ENCODE measurements around the gene BUD31. TPM values are rescaled to one million over a fixed set of nuclear protein-coding genes. Genes with fewer than 3 reads are reported as not detected.

The BUD31 gene
- total RNA-seq, 1 experiment from 2014 or later: 199 TPM

DNA sequence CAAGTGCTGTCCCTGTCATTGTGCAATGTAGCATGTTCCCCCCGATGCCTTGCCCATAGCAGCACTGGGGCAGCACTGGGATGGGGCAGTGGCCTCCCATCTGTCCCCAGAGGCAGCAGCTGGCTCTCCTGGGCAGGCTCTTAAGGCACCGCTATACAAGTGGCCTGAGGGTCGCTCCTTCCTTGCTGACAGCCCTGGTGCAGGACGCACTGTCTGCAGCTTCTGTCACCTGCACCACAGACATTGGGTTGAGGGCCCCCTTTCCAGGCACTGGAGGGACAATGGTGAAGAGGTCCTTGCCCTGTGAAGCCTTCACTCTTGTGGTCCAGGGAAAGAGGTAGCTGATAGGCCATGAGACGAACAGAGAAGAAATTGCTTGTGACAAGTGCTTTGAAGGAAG, 40.6 kb downstream of the BUD31 start:
- POLR2A ChIA-PET: interaction anchor here (0.6 kb wide), 1 partner anchor 15 kb away, joined by 6 read pairs; no protein-coding TSS in a partner anchor
- DNase-seq: no peak
- CTCF ChIA-PET: no interaction called here
- H3K27me3 Mint-ChIP-seq (ENCODE audit: insufficient read depth, unreplicated experiment): no peaks in the 10 kb centered on the region
- Histone ChIP-seq H3K4me1 (no peaks in the 10 kb centered on the region), H3K9me3 (no peaks in the 10 kb centered on the region), H3K36me3 (ENCODE audit: control insufficient read depth, insufficient read depth, low read length) (peaks cover 19% of the 10 kb centered on the region), H3K27me3 (replicated peaks; ENCODE audit: control insufficient read depth, insufficient read depth, low read length) (no peaks in the 10 kb centered on the region), H3K4me3 (ENCODE audit: low read depth, low read length) (no peak overlapping the region)
- BruUV-seq (replicated peaks): no TSS peak
- H3K36me3 Mint-ChIP-seq (ENCODE audit: insufficient read depth, unreplicated experiment): peaks cover 92% of the 10 kb centered on the region
- peak overlapping the region; percentile 14 for H3K27ac Mint-ChIP-seq (ENCODE audit: unreplicated experiment)
- TF ChIP-seq, protein P1, sequence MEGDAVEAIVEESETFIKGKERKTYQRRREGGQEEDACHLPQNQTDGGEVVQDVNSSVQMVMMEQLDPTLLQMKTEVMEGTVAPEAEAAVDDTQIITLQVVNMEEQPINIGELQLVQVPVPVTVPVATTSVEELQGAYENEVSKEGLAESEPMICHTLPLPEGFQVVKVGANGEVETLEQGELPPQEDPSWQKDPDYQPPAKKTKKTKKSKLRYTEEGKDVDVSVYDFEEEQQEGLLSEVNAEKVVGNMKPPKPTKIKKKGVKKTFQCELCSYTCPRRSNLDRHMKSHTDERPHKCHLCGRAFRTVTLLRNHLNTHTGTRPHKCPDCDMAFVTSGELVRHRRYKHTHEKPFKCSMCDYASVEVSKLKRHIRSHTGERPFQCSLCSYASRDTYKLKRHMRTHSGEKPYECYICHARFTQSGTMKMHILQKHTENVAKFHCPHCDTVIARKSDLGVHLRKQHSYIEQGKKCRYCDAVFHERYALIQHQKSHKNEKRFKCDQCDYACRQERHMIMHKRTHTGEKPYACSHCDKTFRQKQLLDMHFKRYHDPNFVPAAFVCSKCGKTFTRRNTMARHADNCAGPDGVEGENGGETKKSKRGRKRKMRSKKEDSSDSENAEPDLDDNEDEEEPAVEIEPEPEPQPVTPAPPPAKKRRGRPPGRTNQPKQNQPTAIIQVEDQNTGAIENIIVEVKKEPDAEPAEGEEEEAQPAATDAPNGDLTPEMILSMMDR (IDR thresholded peaks at IDR 0.05; ENCODE audit: insufficient read depth in 1 of 2, low read depth in 1 of 2, low read length in 1 of 2, severe bottlenecking in 1 of 2, unreplicated experiment in 1 of 2): no peak
- no peaks in the 10 kb centered on the region for H3K9me3 Mint-ChIP-seq (ENCODE audit: unreplicated experiment)
- peaks cover 6% of the 10 kb centered on the region for H3K4me1 Mint-ChIP-seq (ENCODE audit: low read depth, unreplicated experiment)
- intact Hi-C loops (cut with micrococcal nuclease; ENCODE audit: unreplicated experiment): no loop called here
- H3K4me3 Mint-ChIP-seq (ENCODE audit: unreplicated experiment): no peak overlapping the region

DNA sequence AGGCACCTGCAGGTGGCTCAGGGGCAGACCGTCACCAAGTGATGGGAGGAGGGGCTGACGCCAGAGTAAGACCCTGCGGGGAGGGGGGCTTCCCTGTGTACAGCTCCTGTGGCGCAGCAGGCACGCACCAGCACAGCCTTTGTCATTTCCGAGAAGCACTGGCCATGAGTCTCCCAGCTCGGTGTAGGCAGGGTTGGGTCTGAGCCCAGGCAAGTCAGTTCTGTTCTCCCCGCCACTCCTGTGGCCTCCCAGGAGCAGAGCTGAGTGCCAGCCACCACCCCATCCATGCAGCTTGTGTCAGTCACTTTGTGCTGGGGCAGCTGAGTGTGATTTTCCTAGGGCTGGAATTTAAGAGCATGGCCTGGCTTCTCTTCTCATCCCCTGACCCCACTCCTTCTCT, 43.2 kb downstream of the BUD31 start:
- intact Hi-C loops (cut with micrococcal nuclease; ENCODE audit: unreplicated experiment): no loop called here
- no TSS peak for BruUV-seq (replicated peaks)

DNA sequence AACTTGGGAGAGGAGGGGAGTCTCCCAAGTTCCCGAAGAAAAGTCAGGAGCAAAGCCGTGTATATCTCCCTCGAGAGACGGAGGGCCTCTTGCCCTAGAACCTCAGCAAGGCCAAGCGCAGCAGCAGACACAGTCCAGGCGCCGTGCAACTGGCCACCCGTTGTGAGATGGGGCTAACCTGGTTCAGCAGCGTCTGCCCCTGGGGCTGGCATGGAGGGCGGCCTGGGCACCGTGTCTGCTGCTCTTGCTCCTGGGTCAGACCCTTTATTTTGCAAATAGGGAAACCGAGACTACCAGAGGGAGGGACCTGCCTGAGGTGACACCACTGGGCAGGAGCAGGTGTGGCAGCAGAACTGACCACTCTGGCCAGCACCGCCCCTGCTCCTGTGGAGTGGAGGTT, 43.8 kb downstream of the BUD31 start:
- no peak overlapping the region for H3K4me3 Mint-ChIP-seq (ENCODE audit: unreplicated experiment)
- no peak overlapping the region for H3K27ac Mint-ChIP-seq (ENCODE audit: unreplicated experiment)
- peaks cover 92% of the 10 kb centered on the region for H3K36me3 Mint-ChIP-seq (ENCODE audit: insufficient read depth, unreplicated experiment)
- CTCF ChIA-PET: no interaction called here
- Histone ChIP-seq H3K4me3 (ENCODE audit: low read depth, low read length) (no peak overlapping the region), H3K36me3 (ENCODE audit: control insufficient read depth, insufficient read depth, low read length) (peaks cover 14% of the 10 kb centered on the region), H3K4me1 (no peaks in the 10 kb centered on the region), H3K9me3 (no peaks in the 10 kb centered on the region), H3K27me3 (replicated peaks; ENCODE audit: control insufficient read depth, insufficient read depth, low read length) (no peaks in the 10 kb centered on the region)
- intact Hi-C loops (cut with micrococcal nuclease; ENCODE audit: unreplicated experiment): no loop called here
- H3K4me1 Mint-ChIP-seq (ENCODE audit: low read depth, unreplicated experiment): peaks cover 12% of the 10 kb centered on the region
- POLR2A ChIA-PET: no interaction called here
- TF ChIP-seq, protein P1 (IDR thresholded peaks at IDR 0.05; ENCODE audit: insufficient read depth in 1 of 2, low read depth in 1 of 2, low read length in 1 of 2, severe bottlenecking in 1 of 2, unreplicated experiment in 1 of 2): no peak
- DNase-seq: no peak
- no peaks in the 10 kb centered on the region for H3K27me3 Mint-ChIP-seq (ENCODE audit: insufficient read depth, unreplicated experiment)
- no peaks in the 10 kb centered on the region for H3K9me3 Mint-ChIP-seq (ENCODE audit: unreplicated experiment)
- no TSS peak for BruUV-seq (replicated peaks)

More for the DNA sequence above, 43.2 kb downstream of the BUD31 start:
- no peaks in the 10 kb centered on the region for H3K27me3 Mint-ChIP-seq (ENCODE audit: insufficient read depth, unreplicated experiment)
- Histone ChIP-seq H3K36me3 (ENCODE audit: control insufficient read depth, insufficient read depth, low read length) (peaks cover 14% of the 10 kb centered on the region), H3K9me3 (no peaks in the 10 kb centered on the region), H3K4me3 (ENCODE audit: low read depth, low read length) (no peak overlapping the region), H3K4me1 (no peaks in the 10 kb centered on the region), H3K27me3 (replicated peaks; ENCODE audit: control insufficient read depth, insufficient read depth, low read length) (no peaks in the 10 kb centered on the region)
- peaks cover 12% of the 10 kb centered on the region for H3K4me1 Mint-ChIP-seq (ENCODE audit: low read depth, unreplicated experiment)
- POLR2A ChIA-PET: interaction anchor here (0.5 kb wide), 1 partner anchor 566 kb away, joined by 5 read pairs; no protein-coding TSS in a partner anchor
- CTCF ChIA-PET: no interaction called here
- no peak overlapping the region for H3K4me3 Mint-ChIP-seq (ENCODE audit: unreplicated experiment)
- H3K9me3 Mint-ChIP-seq (ENCODE audit: unreplicated experiment): no peaks in the 10 kb centered on the region
- peaks cover 92% of the 10 kb centered on the region for H3K36me3 Mint-ChIP-seq (ENCODE audit: insufficient read depth, unreplicated experiment)
- DNase-seq: no peak
- TF ChIP-seq, protein P1 (IDR thresholded peaks at IDR 0.05; ENCODE audit: insufficient read depth in 1 of 2, low read depth in 1 of 2, low read length in 1 of 2, severe bottlenecking in 1 of 2, unreplicated experiment in 1 of 2): no peak
- no peak overlapping the region for H3K27ac Mint-ChIP-seq (ENCODE audit: unreplicated experiment)
